SK-N-SH treated with all-trans-retinoic acid at 6 μM for 48 hours (cell line): Measurements from ENCODE around the gene SLC26A9.

ENCODE experiments used
- ATAC-seq: fragments of 200-7000 bp; cut with Tn5 transposase; 3 replicates; pipeline ENCODE4 v1.9.1; 2020; ENCODE audit warnings: mild to moderate bottlenecking, moderate library complexity
- ARNTL ChIP-seq: fragments of 450-650 bp; formaldehyde crosslinking; IDR thresholded peaks from 2 replicates; pipeline ENCODE4 v1.5.0; 2020; ENCODE audit warnings: low read depth, mild to moderate bottlenecking, moderate library complexity, borderline replicate concordance
- BACH2 ChIP-seq: fragments of 250-450 bp; sonication (Bioruptor Pico); IDR thresholded peaks from 2 replicates; pipeline ENCODE4 v1.9.0; 2021; ENCODE audit warnings: mild to moderate bottlenecking, borderline replicate concordance
- CSDC2 ChIP-seq: fragments of 250-450 bp; sonication (Bioruptor Pico); IDR thresholded peaks from 2 replicates; pipeline ENCODE4 v1.5.0; 2020; ENCODE audit warnings: mild to moderate bottlenecking, moderate library complexity
- ESRRG ChIP-seq: fragments of 250-450 bp; sonication (Bioruptor Pico); IDR thresholded peaks from 2 replicates; pipeline ENCODE4 v1.6.1; 2021; ENCODE audit warnings: mild to moderate bottlenecking
- GLIS3 ChIP-seq: fragments of 250-450 bp; sonication (Bioruptor Pico); IDR thresholded peaks from 2 replicates; pipeline ENCODE4 v1.5.0; 2020; ENCODE audit warnings: mild to moderate bottlenecking, moderate library complexity
- ISL1 ChIP-seq: fragments of 250-450 bp; sonication (Bioruptor Pico); IDR thresholded peaks from 2 replicates; pipeline ENCODE4 v2.1.2; 2022; ENCODE audit warnings: mild to moderate bottlenecking, moderate library complexity
- OSR1 ChIP-seq: fragments of 250-450 bp; sonication (Bioruptor Pico); IDR thresholded peaks from 2 replicates; pipeline ENCODE4 v1.8.0; 2022; ENCODE audit warnings: moderate library complexity, mild to moderate bottlenecking, inconsistent platforms
- PATZ1 ChIP-seq: fragments of 250-450 bp; sonication (Bioruptor Pico); IDR thresholded peaks from 2 replicates; pipeline ENCODE4 v1.8.0; 2020; ENCODE audit warnings: mild to moderate bottlenecking, moderate library complexity, borderline replicate concordance
- PPARA ChIP-seq: fragments of 250-450 bp; sonication (Bioruptor Pico); IDR thresholded peaks from 2 replicates; pipeline ENCODE4 v1.5.0; 2020; ENCODE audit warnings: mild to moderate bottlenecking, borderline replicate concordance
- SNAI2 ChIP-seq: fragments of 250-450 bp; sonication (Bioruptor Pico); IDR thresholded peaks from 2 replicates; pipeline ENCODE4 v1.5.0; 2020; ENCODE audit warnings: mild to moderate bottlenecking, moderate library complexity
- TCF4 ChIP-seq: fragments of 250-450 bp; sonication (Bioruptor Pico); IDR thresholded peaks from 2 replicates; pipeline ENCODE4 v1.8.0; 2021; ENCODE audit warnings: mild to moderate bottlenecking, moderate library complexity, borderline replicate concordance
- TOX ChIP-seq: fragments of 250-450 bp; sonication (Bioruptor Pico); IDR thresholded peaks from 2 replicates; pipeline ENCODE4 v1.8.0; 2021; ENCODE audit warnings: mild to moderate bottlenecking, moderate library complexity, borderline replicate concordance
- TSHZ2 ChIP-seq: fragments of 250-450 bp; sonication (Bioruptor Pico); IDR thresholded peaks from 2 replicates; pipeline ENCODE4 v1.5.0; 2020; ENCODE audit warnings: mild to moderate bottlenecking, moderate library complexity
- ZC3H10 ChIP-seq: fragments of 250-450 bp; sonication (Bioruptor Pico); IDR thresholded peaks from 2 replicates; pipeline ENCODE4 v1.5.1; 2021; ENCODE audit warnings: mild to moderate bottlenecking, moderate library complexity
- ZFP3 ChIP-seq: fragments of 250-450 bp; sonication (Bioruptor Pico); IDR thresholded peaks from 2 replicates; pipeline ENCODE4 v1.5.0; 2020; ENCODE audit warnings: mild to moderate bottlenecking, moderate library complexity
- ZFP30 ChIP-seq: fragments of 450-650 bp; formaldehyde crosslinking; IDR thresholded peaks from 2 replicates; pipeline ENCODE4 v1.5.0; 2022; ENCODE audit warnings: mild to moderate bottlenecking, moderate library complexity
- ZNF565 ChIP-seq: fragments of 450-650 bp; formaldehyde crosslinking; conservative IDR thresholded peaks from 2 replicates; pipeline ENCODE4 v1.5.0; 2020; ENCODE audit warnings: low read depth, mild to moderate bottlenecking, moderate library complexity
- ZNF70 ChIP-seq: fragments of 450-650 bp; formaldehyde crosslinking; IDR thresholded peaks from 2 replicates; pipeline ENCODE4 v1.5.0; 2020; ENCODE audit warnings: mild to moderate bottlenecking, moderate library complexity
- TF ChIP-seq, protein P1 (sequence below): fragments of 250-450 bp; sonication (Bioruptor Pico); IDR thresholded peaks from 2 replicates; pipeline ENCODE4 v1.5.1; 2020; ENCODE audit warnings: low read depth, mild to moderate bottlenecking, moderate library complexity
- TF ChIP-seq, protein P2 (sequence below): fragments of 250-450 bp; sonication (Bioruptor Pico); IDR thresholded peaks from 2 replicates; pipeline ENCODE4 v1.5.1; 2021; ENCODE audit warnings: mild to moderate bottlenecking, moderate library complexity
- TF ChIP-seq, protein P3 (sequence below): fragments of 250-450 bp; sonication (Bioruptor Pico); IDR thresholded peaks from 2 replicates; pipeline ENCODE4 v1.8.0; 2021; ENCODE audit warnings: low read depth, mild to moderate bottlenecking, moderate library complexity, borderline replicate concordance

SLC26A9 gene

DNA sequence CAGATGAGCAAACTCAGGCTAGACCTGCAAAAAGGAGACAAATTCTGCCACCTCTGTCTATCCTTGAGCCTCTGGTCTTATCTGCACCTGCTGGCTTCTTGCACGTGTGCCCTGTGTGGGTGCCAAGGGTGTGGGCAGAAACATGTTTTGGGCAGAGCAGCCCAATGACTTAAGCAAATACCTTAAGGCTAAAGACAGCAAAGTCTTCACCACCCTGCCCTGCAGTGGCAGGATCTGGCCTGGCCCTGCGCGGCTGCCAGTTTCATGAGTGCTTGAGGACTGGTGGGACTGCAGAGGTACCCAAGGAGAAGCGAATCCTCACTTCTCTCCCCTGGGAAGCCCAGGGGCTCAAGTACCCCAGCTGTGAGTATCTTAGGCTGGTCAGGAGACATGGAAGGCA is 3.8 kb upstream of the SLC26A9 start:
- TF ChIP-seq SNAI2 (CRISPR knock-in tag) (no peak), TOX (no peak), GLIS3 (CRISPR knock-in tag) (no peak), ZNF70 (CRISPR knock-in tag) (no peak), OSR1 (no peak), ZFP30 (CRISPR knock-in tag) (no peak), CSDC2 (CRISPR knock-in tag) (no peak), ESRRG (no peak), PPARA (CRISPR knock-in tag) (no peak), TSHZ2 (CRISPR knock-in tag) (no peak), ZNF565 (CRISPR knock-in tag) (no peak), TCF4 (CRISPR knock-in tag) (no peak), PATZ1 (no peak), ISL1 (CRISPR knock-in tag) (no peak)
- TF ChIP-seq, protein P1, sequence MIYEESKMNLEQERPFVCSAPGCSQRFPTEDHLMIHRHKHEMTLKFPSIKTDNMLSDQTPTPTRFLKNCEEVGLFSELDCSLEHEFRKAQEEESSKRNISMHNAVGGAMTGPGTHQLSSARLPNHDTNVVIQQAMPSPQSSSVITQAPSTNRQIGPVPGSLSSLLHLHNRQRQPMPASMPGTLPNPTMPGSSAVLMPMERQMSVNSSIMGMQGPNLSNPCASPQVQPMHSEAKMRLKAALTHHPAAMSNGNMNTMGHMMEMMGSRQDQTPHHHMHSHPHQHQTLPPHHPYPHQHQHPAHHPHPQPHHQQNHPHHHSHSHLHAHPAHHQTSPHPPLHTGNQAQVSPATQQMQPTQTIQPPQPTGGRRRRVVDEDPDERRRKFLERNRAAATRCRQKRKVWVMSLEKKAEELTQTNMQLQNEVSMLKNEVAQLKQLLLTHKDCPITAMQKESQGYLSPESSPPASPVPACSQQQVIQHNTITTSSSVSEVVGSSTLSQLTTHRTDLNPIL (CRISPR knock-in tag): no peak
- TF ChIP-seq, protein P2, sequence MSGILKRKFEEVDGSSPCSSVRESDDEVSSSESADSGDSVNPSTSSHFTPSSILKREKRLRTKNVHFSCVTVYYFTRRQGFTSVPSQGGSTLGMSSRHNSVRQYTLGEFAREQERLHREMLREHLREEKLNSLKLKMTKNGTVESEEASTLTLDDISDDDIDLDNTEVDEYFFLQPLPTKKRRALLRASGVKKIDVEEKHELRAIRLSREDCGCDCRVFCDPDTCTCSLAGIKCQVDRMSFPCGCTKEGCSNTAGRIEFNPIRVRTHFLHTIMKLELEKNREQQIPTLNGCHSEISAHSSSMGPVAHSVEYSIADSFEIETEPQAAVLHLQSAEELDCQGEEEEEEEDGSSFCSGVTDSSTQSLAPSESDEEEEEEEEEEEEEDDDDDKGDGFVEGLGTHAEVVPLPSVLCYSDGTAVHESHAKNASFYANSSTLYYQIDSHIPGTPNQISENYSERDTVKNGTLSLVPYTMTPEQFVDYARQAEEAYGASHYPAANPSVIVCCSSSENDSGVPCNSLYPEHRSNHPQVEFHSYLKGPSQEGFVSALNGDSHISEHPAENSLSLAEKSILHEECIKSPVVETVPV: no peak
- TF ChIP-seq, protein P3, sequence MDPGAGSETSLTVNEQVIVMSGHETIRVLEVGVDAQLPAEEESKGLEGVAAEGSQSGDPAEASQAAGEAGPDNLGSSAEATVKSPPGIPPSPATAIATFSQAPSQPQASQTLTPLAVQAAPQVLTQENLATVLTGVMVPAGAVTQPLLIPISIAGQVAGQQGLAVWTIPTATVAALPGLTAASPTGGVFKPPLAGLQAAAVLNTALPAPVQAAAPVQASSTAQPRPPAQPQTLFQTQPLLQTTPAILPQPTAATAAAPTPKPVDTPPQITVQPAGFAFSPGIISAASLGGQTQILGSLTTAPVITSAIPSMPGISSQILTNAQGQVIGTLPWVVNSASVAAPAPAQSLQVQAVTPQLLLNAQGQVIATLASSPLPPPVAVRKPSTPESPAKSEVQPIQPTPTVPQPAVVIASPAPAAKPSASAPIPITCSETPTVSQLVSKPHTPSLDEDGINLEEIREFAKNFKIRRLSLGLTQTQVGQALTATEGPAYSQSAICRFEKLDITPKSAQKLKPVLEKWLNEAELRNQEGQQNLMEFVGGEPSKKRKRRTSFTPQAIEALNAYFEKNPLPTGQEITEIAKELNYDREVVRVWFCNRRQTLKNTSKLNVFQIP (CRISPR knock-in tag): no peak
- no peak for ATAC-seq

- no peak for ATAC-seq
- TF ChIP-seq GLIS3 (CRISPR knock-in tag) (no peak), OSR1 (no peak), ZFP3 (no peak), TOX (no peak), ISL1 (CRISPR knock-in tag) (no peak), ZFP30 (CRISPR knock-in tag) (no peak), PATZ1 (no peak), ZC3H10 (CRISPR knock-in tag) (no peak), ZNF70 (CRISPR knock-in tag) (no peak), TCF4 (CRISPR knock-in tag) (no peak), ZNF565 (CRISPR knock-in tag) (no peak), ESRRG (no peak), SNAI2 (CRISPR knock-in tag) (no peak), PPARA (CRISPR knock-in tag) (no peak), TSHZ2 (CRISPR knock-in tag) (no peak), BACH2 (no peak), ARNTL (no peak)
- TF ChIP-seq, protein P2: no peak
- TF ChIP-seq, protein P1 (CRISPR knock-in tag): no peak
Observed at GRCh38 chr1:205945069-205945468, 1.8 kb upstream of the SLC26A9 start.
